Liver (tissue), 9 donors: ENCODE data around the gene AKT3. TPM values are rescaled to one million over a fixed set of nuclear protein-coding genes. Genes with fewer than 3 reads are reported as not detected.

Experiments used
- DNase-seq: peaks from one replicate; pipeline ENCODE4 v3.0.0-alpha.2; 2017; ENCODE audit warnings: low spot score
- H3K27ac ChIP-seq, 2 donors: one replicate each; pipeline ENCODE4 v1.7.0; 2013; ENCODE audit warnings: inconsistent platforms in 2 of 2, low read length in 2 of 2, control low read depth in 1 of 2, low read depth in 1 of 2, mild to moderate bottlenecking in 1 of 2
- H3K27me3 ChIP-seq, 4 donors: one replicate each; pipeline versions ENCODE4 v1.6.1 to v1.7.0; 2013; ENCODE audit warnings: low read length in 3 of 4, inconsistent platforms in 1 of 4, mild to moderate bottlenecking in 1 of 4, moderate library complexity in 1 of 4; ENCODE audit not compliant: control insufficient read depth in 4 of 4, insufficient read depth in 4 of 4
- H3K36me3 ChIP-seq, 4 donors: one replicate each; pipeline versions ENCODE4 v1.6.1 to v1.7.0; 2013; ENCODE audit warnings: low read length in 3 of 4, mild to moderate bottlenecking in 3 of 4, low read depth in 1 of 4, moderate library complexity in 1 of 4; ENCODE audit not compliant: control insufficient read depth in 4 of 4, insufficient read depth in 3 of 4
- H3K4me1 ChIP-seq, 4 donors: one replicate each; pipeline versions ENCODE4 v1.6.1 to v1.7.0; 2013; ENCODE audit warnings: low read length in 3 of 4, mild to moderate bottlenecking in 3 of 4, moderate library complexity in 1 of 4; ENCODE audit not compliant: control insufficient read depth in 4 of 4, insufficient read depth in 4 of 4
- H3K4me3 ChIP-seq, 3 donors: one replicate each; pipeline versions ENCODE4 v1.6.1 to v1.7.0; 2013; ENCODE audit warnings: low read length in 3 of 3, control low read depth in 1 of 3, low read depth in 1 of 3, mild to moderate bottlenecking in 1 of 3
- H3K9ac ChIP-seq, 2 donors: one replicate each; pipeline ENCODE4 v1.7.0; 2013; ENCODE audit warnings: low read length in 2 of 2, mild to moderate bottlenecking in 2 of 2, moderate library complexity in 2 of 2, control low read depth in 1 of 2, low read depth in 1 of 2
- H3K9me3 ChIP-seq, 4 donors: one replicate each; pipeline versions ENCODE4 v1.6.1 to v1.7.0; 2013; ENCODE audit warnings: low read length in 3 of 4; ENCODE audit not compliant: control insufficient read depth in 4 of 4
- ATF3 ChIP-seq: IDR thresholded peaks from 2 replicates; pipeline ENCODE4 v1.6.1; 2016; ENCODE audit warnings: antibody characterized with exemption
- EGR1 ChIP-seq, 2 donors: IDR thresholded peaks; 2 replicates each; pipeline ENCODE4 v1.6.1; 2016 to 2018; ENCODE audit warnings: antibody characterized with exemption in 2 of 2, low read depth in 2 of 2
- FOXA1 ChIP-seq: IDR thresholded peaks from 2 replicates; pipeline ENCODE4 v1.6.1; 2016; ENCODE audit warnings: antibody characterized with exemption
- FOXA2 ChIP-seq: IDR thresholded peaks from 2 replicates; pipeline ENCODE4 v1.6.1; 2016; ENCODE audit warnings: antibody characterized with exemption
- GABPA ChIP-seq, 2 donors: IDR thresholded peaks in 1 of 2; conservative IDR thresholded peaks in 1 of 2; 2 replicates each; pipeline ENCODE4 v1.6.1; 2016; ENCODE audit warnings: antibody characterized with exemption in 2 of 2, mild to moderate bottlenecking in 1 of 2, moderate library complexity in 1 of 2
- HNF4A ChIP-seq, 2 donors: conservative IDR thresholded peaks; 2 replicates each; pipeline ENCODE4 v1.6.1; 2016; ENCODE audit warnings: antibody characterized with exemption in 2 of 2, mild to moderate bottlenecking in 2 of 2
- HNF4G ChIP-seq: IDR thresholded peaks from 2 replicates; pipeline ENCODE4 v1.6.1; 2016; ENCODE audit warnings: antibody characterized with exemption
- JUND ChIP-seq, 2 donors: IDR thresholded peaks; 2 replicates each; pipeline ENCODE4 v1.6.1; 2016; ENCODE audit warnings: antibody characterized with exemption in 2 of 2
- MAX ChIP-seq: IDR thresholded peaks from 2 replicates; pipeline ENCODE4 v1.6.1; 2016; ENCODE audit warnings: antibody characterized with exemption
- NR2F2 ChIP-seq: IDR thresholded peaks from 2 replicates; pipeline ENCODE4 v1.6.1; 2016; ENCODE audit warnings: antibody characterized with exemption
- RAD21 ChIP-seq, 2 donors: IDR thresholded peaks; 2 replicates each; pipeline ENCODE4 v1.6.1; 2016; ENCODE audit warnings: antibody characterized with exemption in 2 of 2, mild to moderate bottlenecking in 2 of 2
- RXRA ChIP-seq, 2 donors: IDR thresholded peaks; 2 replicates each; pipeline ENCODE4 v1.6.1; 2017 to 2018; ENCODE audit warnings: antibody characterized with exemption in 2 of 2, mild to moderate bottlenecking in 1 of 2
- SP1 ChIP-seq: IDR thresholded peaks from 2 replicates; pipeline ENCODE4 v1.6.1; 2018; ENCODE audit warnings: antibody characterized with exemption, mild to moderate bottlenecking
- TAF1 ChIP-seq: conservative IDR thresholded peaks from 2 replicates; pipeline ENCODE4 v1.6.1; 2016; ENCODE audit warnings: antibody characterized with exemption, mild to moderate bottlenecking
- YY1 ChIP-seq: IDR thresholded peaks from 2 replicates; pipeline ENCODE4 v1.6.1; 2016; ENCODE audit warnings: antibody characterized with exemption, mild to moderate bottlenecking
- WGBS: extraction: QIAGEN DNeasy Blood & Tissue Kit; methylation state at CpG from one replicate; pipeline ENCODE4 v1.1.7; 2013; 5-methylcytosine and 5-hydroxymethylcytosine counted together
- polyA plus RNA-seq, 2 donors: library from polyadenylated mRNA; stranded (reverse) in 1 of 2; unstranded in 1 of 2; fragments of 200-250 nt in 1 of 2; fragments of >200 nt in 1 of 2; fragmentation: Nextera tagmentation in 1 of 2; extraction: Ambion mirVana in 1 of 2; gene quantifications; one replicate each; pipeline versions ENCODE4 v1.2.1 to v1.2.3, GENCODE V29; 2013 to 2015
- total RNA-seq, 2 donors: library from RNA; depleted of rRNA; stranded (reverse); fragments of >200 nt; gene quantifications; one replicate each; pipeline ENCODE4 v1.2.3, GENCODE V29; 2014
- TF ChIP-seq, protein P1 (sequence below): IDR thresholded peaks from 2 replicates; pipeline ENCODE4 v1.6.1; 2016; ENCODE audit warnings: antibody characterized with exemption
- TF ChIP-seq, protein P2 (sequence below): fragments of 150-350 bp; IDR thresholded peaks from 2 replicates; pipeline ENCODE4 v1.5.1; 2017; ENCODE audit warnings: improper control_type of control experiment, low read depth, low read length; ENCODE audit not compliant: missing input control
- TF ChIP-seq, protein P3 (sequence below): IDR thresholded peaks from 2 replicates; pipeline ENCODE4 v1.6.1; 2016; ENCODE audit warnings: antibody characterized with exemption, mild to moderate bottlenecking
- donor health status: healthy.
- donor health status: healthy.
- donor health status: healthy.
- donor health status: healthy.
- donor health status: healthy.

AKT3 gene
- total and polyA plus RNA-seq, 4 donors = 1.7 to 7.6 (median 2.8) TPM

GRCh38 chr1:243726806-243727502 lies 123.1 kb downstream of the AKT3 start:
- WGBS = 88% methylated on average over 2 of the region's 2 CpGs
- Histone ChIP-seq H3K9me3 (no peaks in the 10 kb centered on the region), H3K4me3 (no peak overlapping the region), H3K36me3 (no peaks in the 10 kb centered on the region), H3K27ac (no peak overlapping the region), H3K4me1 (peaks cover 0 to 8% (median 3%) of the 10 kb centered on the region in 4 donors), H3K27me3 (no peaks in the 10 kb centered on the region), H3K9ac (no peak overlapping the region)
- TF ChIP-seq, protein P1, sequence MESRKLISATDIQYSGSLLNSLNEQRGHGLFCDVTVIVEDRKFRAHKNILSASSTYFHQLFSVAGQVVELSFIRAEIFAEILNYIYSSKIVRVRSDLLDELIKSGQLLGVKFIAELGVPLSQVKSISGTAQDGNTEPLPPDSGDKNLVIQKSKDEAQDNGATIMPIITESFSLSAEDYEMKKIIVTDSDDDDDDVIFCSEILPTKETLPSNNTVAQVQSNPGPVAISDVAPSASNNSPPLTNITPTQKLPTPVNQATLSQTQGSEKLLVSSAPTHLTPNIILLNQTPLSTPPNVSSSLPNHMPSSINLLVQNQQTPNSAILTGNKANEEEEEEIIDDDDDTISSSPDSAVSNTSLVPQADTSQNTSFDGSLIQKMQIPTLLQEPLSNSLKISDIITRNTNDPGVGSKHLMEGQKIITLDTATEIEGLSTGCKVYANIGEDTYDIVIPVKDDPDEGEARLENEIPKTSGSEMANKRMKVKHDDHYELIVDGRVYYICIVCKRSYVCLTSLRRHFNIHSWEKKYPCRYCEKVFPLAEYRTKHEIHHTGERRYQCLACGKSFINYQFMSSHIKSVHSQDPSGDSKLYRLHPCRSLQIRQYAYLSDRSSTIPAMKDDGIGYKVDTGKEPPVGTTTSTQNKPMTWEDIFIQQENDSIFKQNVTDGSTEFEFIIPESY = no peak
- TF ChIP-seq HNF4A (conservative IDR thresholded peaks at IDR 0.05) (no peak), FOXA1 (no peak), JUND (IDR thresholded peaks at IDR 0.05) (no peak), NR2F2 (no peak), EGR1 (IDR thresholded peaks at IDR 0.05; ENCODE audit: low read depth in 2 of 2) (no peak), SP1 (no peak), GABPA (IDR thresholded peaks at IDR 0.05 in 1 of 2, conservative IDR thresholded peaks at IDR 0.05 in 1 of 2) (no peak), RAD21 (IDR thresholded peaks at IDR 0.05) (no peak), FOXA2 (no peak), HNF4G (no peak), MAX (no peak), YY1 (no peak), TAF1 (no peak), ATF3 (no peak), RXRA (IDR thresholded peaks at IDR 0.05) (no peak)
- TF ChIP-seq, protein P2, sequence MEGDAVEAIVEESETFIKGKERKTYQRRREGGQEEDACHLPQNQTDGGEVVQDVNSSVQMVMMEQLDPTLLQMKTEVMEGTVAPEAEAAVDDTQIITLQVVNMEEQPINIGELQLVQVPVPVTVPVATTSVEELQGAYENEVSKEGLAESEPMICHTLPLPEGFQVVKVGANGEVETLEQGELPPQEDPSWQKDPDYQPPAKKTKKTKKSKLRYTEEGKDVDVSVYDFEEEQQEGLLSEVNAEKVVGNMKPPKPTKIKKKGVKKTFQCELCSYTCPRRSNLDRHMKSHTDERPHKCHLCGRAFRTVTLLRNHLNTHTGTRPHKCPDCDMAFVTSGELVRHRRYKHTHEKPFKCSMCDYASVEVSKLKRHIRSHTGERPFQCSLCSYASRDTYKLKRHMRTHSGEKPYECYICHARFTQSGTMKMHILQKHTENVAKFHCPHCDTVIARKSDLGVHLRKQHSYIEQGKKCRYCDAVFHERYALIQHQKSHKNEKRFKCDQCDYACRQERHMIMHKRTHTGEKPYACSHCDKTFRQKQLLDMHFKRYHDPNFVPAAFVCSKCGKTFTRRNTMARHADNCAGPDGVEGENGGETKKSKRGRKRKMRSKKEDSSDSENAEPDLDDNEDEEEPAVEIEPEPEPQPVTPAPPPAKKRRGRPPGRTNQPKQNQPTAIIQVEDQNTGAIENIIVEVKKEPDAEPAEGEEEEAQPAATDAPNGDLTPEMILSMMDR = no peak
- TF ChIP-seq, protein P3, sequence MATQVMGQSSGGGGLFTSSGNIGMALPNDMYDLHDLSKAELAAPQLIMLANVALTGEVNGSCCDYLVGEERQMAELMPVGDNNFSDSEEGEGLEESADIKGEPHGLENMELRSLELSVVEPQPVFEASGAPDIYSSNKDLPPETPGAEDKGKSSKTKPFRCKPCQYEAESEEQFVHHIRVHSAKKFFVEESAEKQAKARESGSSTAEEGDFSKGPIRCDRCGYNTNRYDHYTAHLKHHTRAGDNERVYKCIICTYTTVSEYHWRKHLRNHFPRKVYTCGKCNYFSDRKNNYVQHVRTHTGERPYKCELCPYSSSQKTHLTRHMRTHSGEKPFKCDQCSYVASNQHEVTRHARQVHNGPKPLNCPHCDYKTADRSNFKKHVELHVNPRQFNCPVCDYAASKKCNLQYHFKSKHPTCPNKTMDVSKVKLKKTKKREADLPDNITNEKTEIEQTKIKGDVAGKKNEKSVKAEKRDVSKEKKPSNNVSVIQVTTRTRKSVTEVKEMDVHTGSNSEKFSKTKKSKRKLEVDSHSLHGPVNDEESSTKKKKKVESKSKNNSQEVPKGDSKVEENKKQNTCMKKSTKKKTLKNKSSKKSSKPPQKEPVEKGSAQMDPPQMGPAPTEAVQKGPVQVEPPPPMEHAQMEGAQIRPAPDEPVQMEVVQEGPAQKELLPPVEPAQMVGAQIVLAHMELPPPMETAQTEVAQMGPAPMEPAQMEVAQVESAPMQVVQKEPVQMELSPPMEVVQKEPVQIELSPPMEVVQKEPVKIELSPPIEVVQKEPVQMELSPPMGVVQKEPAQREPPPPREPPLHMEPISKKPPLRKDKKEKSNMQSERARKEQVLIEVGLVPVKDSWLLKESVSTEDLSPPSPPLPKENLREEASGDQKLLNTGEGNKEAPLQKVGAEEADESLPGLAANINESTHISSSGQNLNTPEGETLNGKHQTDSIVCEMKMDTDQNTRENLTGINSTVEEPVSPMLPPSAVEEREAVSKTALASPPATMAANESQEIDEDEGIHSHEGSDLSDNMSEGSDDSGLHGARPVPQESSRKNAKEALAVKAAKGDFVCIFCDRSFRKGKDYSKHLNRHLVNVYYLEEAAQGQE = no peak
- DNase-seq = no peak
